ENCODE data around the gene ZFYVE28. TPM values are rescaled to one million over a fixed set of nuclear protein-coding genes. Genes with fewer than 3 reads are reported as not detected.

ZFYVE28 gene
- total RNA-seq, 1 donor from 2014 or later = 11.3 TPM

DNA sequence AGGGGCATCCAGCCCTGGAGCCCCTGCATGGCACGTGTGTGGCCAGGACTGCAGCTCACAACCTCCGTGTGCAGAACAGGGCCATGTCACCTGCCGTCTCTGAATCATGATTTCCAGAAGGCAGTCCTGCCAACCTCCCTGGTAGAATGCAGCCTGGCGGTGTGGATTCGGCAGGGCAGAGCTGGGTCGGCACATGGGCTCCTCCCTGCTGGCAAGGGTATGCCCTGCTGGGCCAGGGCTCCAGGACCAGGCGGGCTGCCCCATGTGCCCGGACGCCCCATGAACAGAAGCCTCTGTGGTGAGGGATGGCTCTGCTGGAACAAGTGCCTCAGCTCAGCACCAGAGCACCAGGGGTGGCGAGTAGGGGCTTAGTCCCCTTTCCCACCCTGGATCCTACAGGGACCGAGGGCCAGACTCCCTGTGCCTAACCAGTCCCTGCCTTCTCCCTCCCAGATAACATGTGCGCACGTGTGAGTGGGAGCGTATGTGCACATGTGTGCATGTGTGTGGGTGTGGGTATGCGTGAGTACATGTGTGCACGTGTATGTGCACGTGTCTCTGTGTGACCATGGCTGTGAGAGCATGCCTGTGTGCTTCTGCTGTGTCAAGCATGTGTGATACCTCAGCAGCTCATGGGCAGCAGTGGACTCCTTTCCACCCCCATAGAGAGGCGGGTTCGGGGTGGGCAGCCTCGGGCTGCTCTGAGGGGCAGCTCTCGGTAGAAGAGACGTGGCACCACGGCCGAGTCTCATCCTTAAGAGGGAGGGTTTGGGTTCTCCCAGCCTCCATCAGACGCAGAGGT is 146.2 kb downstream of the ZFYVE28 start:
- no peak for DNase-seq (ENCODE audit: extremely low spot score in 2 of 2)
- Histone ChIP-seq H3K4me1 (no peaks in the 10 kb centered on the region), H3K27me3 (no peaks in the 10 kb centered on the region), H3K27ac (no peak overlapping the region), H3K4me3 (no peak overlapping the region), H3K36me3 (no peaks in the 10 kb centered on the region), H3K9me3 (no peaks in the 10 kb centered on the region)
- TF ChIP-seq POLR2A (IDR thresholded peaks at IDR 0.05) (no peak), POLR2AphosphoS5 (IDR thresholded peaks at IDR 0.05; ENCODE audit: insufficient read depth in 1 of 2, low read depth in 1 of 2) (no peak)
- TF ChIP-seq, protein P1, sequence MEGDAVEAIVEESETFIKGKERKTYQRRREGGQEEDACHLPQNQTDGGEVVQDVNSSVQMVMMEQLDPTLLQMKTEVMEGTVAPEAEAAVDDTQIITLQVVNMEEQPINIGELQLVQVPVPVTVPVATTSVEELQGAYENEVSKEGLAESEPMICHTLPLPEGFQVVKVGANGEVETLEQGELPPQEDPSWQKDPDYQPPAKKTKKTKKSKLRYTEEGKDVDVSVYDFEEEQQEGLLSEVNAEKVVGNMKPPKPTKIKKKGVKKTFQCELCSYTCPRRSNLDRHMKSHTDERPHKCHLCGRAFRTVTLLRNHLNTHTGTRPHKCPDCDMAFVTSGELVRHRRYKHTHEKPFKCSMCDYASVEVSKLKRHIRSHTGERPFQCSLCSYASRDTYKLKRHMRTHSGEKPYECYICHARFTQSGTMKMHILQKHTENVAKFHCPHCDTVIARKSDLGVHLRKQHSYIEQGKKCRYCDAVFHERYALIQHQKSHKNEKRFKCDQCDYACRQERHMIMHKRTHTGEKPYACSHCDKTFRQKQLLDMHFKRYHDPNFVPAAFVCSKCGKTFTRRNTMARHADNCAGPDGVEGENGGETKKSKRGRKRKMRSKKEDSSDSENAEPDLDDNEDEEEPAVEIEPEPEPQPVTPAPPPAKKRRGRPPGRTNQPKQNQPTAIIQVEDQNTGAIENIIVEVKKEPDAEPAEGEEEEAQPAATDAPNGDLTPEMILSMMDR (IDR thresholded peaks at IDR 0.05) = no peak
- intact Hi-C loops (cut with DNase I) = no loop called here

DNA sequence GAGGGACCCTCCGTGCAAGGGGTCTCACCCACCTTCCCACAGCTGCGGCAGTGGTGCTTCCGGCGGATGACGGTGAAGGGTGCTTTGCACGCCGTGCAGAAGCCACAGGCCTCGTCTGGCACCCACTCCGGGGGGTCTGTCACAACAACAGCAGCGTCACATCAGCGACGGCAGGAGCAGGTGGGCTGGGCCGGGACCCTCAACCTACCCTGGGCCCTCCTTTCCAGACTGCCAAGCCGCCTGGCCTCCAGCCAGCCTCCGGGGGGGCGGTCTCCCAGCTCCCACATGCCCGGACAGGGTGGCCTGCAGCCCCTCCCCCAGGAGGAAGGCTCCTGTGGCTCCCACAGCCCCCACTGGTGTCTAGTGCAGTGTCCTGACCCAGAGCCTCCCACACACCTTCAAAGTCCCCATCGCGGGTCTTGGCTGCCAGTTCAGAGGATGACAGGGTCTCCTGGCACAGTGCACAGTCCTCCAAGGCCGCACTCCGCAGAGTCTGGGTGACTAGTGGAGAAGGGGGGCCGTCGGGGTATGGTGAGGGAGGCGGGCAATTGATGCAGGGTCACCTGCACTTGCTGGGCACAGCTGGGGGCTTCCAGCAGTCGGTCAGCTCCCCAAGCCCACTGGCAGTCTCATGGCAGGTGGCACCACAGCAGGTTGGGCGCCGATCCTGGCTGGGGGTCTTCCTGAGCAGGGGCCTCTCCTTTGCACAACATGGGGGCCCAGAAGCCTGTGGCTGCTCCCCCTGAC is 147.0 kb downstream of the ZFYVE28 start:
- Histone ChIP-seq H3K36me3 (no peaks in the 10 kb centered on the region), H3K4me3 (no peak overlapping the region), H3K27ac (no peak overlapping the region), H3K27me3 (no peaks in the 10 kb centered on the region), H3K9me3 (no peaks in the 10 kb centered on the region), H3K4me1 (no peaks in the 10 kb centered on the region)
- TF ChIP-seq POLR2A (IDR thresholded peaks at IDR 0.05) = no peak
- TF ChIP-seq, protein P1 (IDR thresholded peaks at IDR 0.05) = no peak
- intact Hi-C loops (cut with DNase I) = no loop called here
- no peak for DNase-seq (ENCODE audit: extremely low spot score in 2 of 2)

DNA sequence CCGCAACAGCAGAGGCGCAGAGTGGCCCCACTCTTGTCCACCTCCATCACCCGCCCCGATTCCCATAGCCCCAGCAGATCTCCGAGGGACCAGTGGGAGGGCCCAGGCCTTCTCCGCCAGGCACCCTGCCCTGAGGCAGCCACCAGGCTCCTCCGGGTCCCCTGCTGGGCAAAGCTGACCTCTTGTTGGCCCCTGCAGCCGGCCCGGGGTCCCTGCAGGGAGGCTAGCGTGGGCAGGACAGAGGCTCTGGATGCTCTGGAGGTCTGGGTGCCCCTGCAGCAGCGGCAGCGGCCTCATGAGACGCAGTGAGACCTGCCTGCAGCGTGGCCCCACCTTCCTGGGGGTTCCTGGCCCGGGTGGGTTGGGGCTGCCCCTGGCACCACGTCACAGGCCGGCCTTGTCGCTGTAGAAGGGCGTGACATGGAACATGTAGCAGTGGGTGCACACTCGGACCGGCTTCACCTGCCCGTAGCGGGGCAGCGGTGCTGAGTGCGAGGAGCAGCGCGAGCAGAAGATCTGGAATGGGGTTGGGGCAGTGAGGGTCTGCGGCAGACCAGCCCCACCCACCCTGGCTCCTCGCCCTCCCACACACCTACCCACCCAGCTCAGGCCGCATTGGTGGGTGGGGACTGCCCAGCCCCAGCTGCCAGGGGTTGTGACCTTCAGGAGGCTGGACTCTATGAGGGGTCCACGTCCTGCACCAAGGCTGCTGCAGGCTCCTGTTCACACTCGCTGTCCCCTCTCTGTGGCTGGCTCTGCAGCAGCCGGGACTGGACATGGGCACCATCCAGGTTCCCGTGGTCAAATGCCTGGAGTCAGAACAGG is 147.9 kb downstream of the ZFYVE28 start:
- no peak for DNase-seq (ENCODE audit: extremely low spot score in 2 of 2)
- no peaks in the 10 kb centered on the region for H3K9me3 ChIP-seq
- no peaks in the 10 kb centered on the region for H3K27me3 ChIP-seq
- peaks cover 7% of the 10 kb centered on the region for H3K4me1 ChIP-seq
- no peaks in the 10 kb centered on the region for H3K36me3 ChIP-seq
- no peak for TF ChIP-seq POLR2AphosphoS5 (IDR thresholded peaks at IDR 0.05; ENCODE audit: insufficient read depth in 1 of 2, low read depth in 1 of 2)
- H3K27ac ChIP-seq = no peak overlapping the region
- no peak overlapping the region for H3K4me3 ChIP-seq
- intact Hi-C loops (cut with DNase I) = no loop called here

DNA sequence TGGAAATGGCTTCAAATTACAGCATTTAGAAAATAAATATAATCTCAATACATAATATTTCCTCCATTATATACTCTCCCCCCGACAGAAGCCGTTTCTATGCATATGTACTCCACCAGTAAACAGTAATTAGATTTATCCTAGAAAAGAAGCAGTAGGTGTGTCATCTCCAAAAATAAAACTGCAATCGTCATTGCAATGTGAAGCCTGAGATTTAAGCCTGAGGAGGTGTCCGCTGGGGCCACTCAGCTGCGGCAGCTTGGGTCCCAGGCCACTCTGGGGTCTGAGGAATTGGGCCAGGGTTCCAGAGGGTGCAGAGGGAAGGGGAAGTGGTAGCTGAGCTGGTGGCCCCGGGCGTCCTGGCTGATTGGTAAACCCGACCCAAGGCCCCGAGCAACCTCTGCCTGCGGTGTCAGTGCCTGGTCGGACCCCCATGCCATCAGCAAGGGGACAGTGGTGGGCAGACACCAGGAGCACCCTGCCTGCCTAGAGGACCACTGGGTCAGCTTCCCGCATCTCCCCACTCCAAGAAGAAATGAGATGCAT is 148.8 kb downstream of the ZFYVE28 start:
- peaks cover 8% of the 10 kb centered on the region for H3K4me1 ChIP-seq
- TF ChIP-seq POLR2A (IDR thresholded peaks at IDR 0.05) (no peak), POLR2AphosphoS5 (IDR thresholded peaks at IDR 0.05; ENCODE audit: insufficient read depth in 1 of 2, low read depth in 1 of 2) (no peak)
- TF ChIP-seq, protein P1 (IDR thresholded peaks at IDR 0.05) = no peak
- H3K36me3 ChIP-seq = no peaks in the 10 kb centered on the region
- H3K4me3 ChIP-seq = no peak overlapping the region
- H3K27me3 ChIP-seq = no peaks in the 10 kb centered on the region
- H3K27ac ChIP-seq = no peak overlapping the region
- H3K9me3 ChIP-seq = no peaks in the 10 kb centered on the region
- intact Hi-C loops (cut with DNase I) = loop anchor here (10.0 kb wide), 1 partner anchor 145 kb away; the partner anchor contains the start of genes CFAP99 and ZFYVE28
- no peak for DNase-seq (ENCODE audit: extremely low spot score in 2 of 2)

DNA sequence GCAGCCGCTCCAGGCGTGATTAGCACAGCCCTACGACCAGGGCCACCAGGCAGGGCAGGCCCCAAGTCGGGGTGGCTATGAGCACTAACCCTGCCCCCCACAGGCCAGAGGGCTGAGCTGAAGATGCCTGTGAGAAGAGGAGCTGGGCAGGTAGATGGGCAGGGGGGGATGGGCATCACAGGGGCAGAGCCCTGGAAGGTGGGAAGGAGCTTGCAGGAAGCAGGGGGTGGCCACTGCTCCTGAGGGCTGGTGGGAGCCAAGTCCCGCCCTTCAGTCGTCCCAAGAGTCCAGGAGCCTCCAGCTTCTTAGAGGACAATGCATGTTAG is 149.3 kb downstream of the ZFYVE28 start:
- Histone ChIP-seq H3K4me3 (no peak overlapping the region), H3K27ac (no peak overlapping the region), H3K9me3 (no peaks in the 10 kb centered on the region), H3K36me3 (no peaks in the 10 kb centered on the region), H3K4me1 (peaks cover 8% of the 10 kb centered on the region), H3K27me3 (no peaks in the 10 kb centered on the region)
- intact Hi-C loops (cut with DNase I) = loop anchor here (10.0 kb wide), 1 partner anchor 146 kb away; the partner anchor contains the start of genes CFAP99 and ZFYVE28
- no peak for DNase-seq (ENCODE audit: extremely low spot score in 2 of 2)
- TF ChIP-seq POLR2A (IDR thresholded peaks at IDR 0.05) (no peak), POLR2AphosphoS5 (IDR thresholded peaks at IDR 0.05; ENCODE audit: insufficient read depth in 1 of 2, low read depth in 1 of 2) (no peak)
- TF ChIP-seq, protein P1 (IDR thresholded peaks at IDR 0.05) = no peak

Measured in vagina (tissue), 2 donors.